GM21619 (cell line): ENCODE measurements around the gene BACH2.

ENCODE experiments used
- ATAC-seq: cut with Tn5 transposase; IDR thresholded peaks from one replicate; pipeline ENCODE4 v1.9.1; 2021; ENCODE audit not compliant: unreplicated experiment

The BACH2 gene

DNA sequence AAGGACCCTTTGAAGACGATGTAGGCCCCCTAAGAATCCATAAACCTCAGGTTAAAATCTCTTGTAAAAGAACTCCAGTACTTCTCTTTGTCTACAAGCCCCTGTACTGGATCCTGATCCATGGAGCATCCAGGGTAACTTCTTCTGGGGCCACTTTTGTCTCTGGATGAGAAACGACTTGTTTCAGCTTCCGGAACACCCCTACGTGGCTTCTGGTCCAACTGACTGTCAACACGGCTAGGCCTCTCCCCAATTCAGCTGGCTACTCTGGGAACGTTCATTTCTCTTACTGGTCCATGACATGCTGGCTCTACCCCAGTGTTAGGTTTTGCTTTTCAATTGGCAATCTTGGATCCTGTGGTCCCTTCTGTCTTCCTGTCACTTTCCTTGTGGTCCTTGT, 198.0 kb downstream of the BACH2 start:
- ATAC-seq: no peak

DNA sequence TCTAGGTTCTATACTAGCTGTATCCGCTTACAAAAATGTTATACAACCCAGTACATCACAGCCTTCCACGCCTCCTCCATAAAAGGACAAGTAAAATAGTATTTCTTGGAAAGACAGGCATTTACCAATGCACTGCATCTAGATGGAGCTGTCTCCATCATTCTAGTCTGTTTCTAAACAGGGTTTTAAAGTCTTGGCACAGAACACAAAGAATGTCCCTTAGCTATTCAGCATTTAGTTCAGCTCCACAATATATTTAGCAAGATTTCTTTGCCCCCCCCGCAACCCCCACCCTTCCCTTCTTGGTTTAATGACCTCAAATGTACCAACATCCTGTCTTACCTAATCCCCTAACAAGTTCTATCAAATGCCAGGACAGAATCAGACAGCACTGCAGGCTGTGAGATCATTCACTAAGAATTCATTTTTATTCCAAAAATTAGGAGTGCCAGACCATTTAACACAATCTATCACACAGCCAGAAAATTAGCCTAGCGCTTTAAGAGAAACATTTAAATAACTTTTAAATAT, 198.6 kb downstream of the BACH2 start:
- ATAC-seq: no peak

DNA sequence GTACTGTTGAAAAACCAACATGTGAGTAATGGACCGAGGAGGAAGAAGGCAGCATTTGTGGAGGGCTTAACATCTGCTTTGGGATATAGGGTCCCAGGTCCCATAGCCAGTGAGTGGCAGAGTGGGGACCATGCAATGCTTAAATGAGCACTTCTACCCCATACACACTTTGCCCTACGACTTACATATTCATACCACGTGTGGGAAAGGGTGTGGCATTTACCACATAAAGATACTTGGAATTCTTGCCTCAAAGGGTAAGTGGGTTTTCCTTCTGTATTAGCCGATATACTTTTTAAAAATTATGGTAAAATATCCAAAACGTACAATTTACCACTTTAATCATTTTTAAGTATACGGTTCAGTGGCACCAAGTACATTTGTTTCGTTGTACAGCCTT, 199.3 kb downstream of the BACH2 start:
- no peak for ATAC-seq

DNA sequence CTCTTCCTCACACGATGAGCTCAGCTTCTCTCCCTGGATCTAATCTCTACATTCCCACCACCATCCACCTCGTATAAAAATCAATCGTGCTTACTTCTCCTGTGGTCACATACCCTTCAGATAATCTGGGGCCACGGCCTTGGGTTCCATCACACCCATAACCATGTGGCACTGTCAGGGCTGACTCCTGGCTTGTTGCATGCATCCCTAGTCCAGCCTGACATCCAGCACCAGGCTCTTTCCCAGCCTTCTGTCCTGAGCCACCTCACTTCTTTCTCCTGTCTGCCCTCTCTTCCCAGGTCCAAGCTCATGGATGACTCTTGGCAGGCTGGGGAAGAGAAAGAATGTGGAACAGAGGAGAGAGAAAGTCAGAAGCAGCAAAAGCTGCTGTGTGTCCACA, 199.8 kb downstream of the BACH2 start:
- ATAC-seq: no peak

DNA sequence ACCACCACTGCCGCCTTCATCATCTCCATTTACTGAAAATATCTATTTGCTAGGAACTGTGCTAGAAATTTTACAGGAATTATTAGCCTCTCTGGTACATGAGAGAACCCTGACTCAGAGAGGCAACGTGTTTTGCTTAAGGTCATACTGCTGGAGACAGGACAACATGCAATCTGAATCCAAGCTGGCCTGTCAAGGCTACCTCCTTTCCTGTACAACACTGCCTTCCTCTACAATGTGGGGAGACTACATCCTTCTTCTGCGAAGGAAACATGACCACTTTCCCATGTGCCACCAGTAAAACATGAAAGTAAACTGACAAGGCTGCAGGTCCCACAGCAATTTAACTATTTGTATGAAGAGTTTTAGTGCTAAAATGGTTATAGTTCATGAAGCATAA, 200.9 kb downstream of the BACH2 start:
- ATAC-seq: no peak

DNA sequence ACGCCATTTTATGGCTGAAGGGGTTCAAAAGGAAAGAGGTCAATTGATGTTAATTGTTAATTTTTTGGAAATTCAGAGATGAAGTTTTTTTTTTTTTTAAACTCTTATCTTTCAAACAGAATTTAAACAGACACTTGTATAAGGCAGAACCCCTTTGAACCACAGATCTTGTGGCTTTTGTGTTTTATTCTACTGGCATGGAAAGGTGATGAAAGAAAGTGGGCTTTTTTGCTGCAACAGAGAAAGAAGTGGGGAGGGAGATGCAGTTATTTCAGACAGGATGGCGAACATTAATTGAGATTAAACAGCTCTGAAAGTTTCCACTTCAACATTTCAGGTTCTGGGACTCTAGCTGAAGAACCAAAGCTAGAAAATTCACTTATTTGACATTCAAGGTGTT, 201.5 kb downstream of the BACH2 start:
- ATAC-seq: no peak

DNA sequence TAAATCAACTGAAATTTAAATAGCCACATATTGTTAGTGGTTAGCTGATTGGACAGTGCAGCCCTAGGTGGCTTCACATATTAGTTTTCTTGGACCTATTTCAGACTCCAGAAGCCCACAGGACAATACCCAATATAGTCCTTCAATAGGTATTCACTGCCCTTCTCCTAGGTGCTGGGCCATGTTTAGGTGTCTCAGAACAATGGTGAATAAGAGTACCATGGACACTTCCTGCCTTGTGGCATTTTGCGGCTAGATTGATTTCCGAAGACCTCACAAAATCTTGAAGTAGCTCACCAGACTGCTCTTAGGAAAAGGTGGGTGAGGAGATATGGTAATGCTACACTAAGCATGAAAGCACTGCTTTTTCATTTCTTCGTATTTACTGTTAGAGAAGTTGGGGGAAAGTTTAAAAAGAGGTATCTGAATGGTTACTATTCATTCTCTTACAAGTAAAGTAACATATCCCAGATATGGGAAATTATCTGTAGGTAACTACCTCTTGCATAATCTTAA, 203.0 kb downstream of the BACH2 start:
- ATAC-seq: no peak

DNA sequence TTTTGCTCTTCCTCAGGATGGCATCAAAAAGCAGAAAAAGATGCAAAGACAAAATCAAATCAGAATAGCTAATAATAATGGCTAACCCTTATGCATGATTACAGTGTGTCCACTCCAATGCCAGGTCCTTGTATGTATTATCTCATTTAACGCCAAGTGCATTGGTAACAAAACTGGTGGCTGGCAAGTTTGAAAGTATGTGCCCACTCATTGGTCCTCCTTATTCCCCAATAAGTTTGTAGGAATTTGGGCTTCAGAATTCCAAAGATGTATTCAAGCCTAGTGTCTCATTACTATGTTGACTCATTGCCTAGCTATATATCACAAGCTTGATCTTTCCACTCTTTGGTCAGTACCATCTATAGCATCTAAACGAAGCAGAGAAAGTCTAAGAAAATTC, 205.8 kb downstream of the BACH2 start:
- no peak for ATAC-seq

DNA sequence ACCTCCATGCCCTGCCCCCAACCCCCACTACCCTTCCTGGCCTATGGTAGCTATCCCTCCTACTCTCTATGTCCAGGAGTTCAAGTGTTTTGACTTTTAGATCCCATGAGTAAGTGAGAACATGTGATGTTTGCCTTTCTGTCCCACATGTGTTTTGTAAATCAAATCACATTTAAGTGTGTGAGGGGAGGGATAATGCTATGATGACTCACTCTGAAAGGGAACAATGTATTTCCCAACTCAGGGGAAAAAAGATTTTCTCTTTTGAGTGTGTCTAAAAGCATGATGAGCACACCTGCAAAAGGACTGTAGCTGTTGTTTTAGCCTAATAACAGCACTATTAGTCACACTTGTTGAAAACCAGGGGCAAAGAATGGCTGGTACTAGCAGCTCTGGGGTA, 208.6 kb downstream of the BACH2 start:
- ATAC-seq: no peak

DNA sequence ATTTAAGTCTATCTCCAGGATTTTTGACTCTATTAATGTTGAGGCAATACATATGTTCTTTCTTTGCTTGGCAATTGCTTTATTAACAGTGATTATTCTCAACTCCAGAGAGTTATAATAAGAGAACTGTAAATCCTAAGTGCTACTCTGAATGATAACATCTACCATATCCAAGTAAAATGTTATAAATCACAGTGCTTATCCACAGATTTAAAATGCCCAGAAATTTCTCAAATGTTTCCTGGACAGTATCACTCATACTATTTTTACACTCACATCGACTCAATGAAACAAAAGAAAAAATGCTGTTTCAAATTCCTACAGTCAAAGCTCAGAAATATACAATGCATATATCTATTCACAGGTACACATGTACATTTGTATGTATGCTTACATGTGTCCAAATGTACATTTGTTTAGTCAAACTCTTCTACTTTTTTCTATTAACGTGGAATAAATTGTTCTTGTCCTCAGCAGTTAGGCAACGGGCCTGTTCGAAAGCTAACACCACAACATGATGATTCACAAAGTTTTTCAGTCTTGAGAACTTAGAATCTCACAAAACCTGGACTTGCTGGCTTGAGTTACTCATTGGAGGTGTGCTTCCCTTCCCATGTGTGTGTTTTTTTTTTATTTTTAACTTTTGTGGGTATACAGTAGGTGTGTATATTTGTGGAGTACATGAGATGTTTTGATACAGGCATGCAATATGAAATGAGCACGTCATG, 209.4 kb downstream of the BACH2 start:
- no peak for ATAC-seq

DNA sequence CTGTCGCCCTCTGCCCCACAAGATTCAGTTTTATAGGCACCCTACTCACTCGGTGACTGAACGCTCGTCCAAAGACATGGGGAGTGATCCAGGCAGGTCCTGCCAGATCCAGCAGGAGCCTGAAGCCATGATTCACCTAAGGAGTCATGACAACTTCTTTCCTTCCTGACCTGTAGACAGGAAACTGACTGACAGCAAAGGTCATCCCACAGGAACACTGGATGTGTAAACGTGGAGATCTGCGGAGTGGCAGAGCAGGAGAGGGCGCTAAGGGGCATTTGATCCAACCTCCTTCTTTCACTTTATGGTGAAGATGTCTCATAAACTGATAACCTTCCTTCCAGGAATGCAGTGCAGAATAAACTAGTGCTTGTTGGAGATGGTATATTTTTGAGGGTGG, 210.1 kb downstream of the BACH2 start:
- no peak for ATAC-seq

DNA sequence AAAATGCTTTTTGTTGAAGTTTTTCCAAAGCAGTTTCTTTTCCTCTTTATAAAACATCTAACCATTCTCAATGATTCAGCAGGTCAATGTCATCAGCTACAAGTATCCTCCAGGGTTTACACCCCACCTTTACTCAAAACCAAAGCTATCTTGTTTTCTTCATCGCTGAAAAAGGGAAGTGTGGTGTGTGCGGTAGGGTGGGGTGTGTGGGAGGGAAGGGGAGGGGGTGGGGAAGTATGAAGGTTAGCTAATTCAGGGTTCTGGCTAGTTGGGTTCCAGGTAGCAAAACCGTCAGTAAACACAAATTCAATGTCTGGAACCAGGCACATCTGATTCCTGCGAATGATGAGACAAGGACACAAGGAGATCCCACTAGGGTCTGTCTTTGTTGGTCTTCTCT, 212.8 kb downstream of the BACH2 start:
- peak; percentile 52 for ATAC-seq

DNA sequence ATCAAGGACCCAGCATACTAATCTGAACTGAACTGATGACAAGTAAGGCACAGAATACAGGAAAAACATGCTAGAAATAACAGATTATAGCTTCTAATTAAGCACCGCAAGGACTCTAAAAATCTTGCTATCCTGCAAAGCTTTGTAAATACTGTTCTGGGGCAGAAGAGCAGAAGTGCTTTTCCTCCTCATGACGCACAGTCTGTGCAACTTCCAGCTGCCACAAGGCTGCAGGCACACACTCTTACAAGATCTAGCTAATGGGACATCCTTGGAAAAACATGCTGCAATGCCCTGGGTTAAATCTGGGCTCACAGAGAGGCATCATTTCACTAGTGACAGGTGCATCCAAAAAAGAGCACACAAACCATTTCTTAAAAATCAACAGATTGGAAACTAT, 213.8 kb downstream of the BACH2 start:
- ATAC-seq: no peak

DNA sequence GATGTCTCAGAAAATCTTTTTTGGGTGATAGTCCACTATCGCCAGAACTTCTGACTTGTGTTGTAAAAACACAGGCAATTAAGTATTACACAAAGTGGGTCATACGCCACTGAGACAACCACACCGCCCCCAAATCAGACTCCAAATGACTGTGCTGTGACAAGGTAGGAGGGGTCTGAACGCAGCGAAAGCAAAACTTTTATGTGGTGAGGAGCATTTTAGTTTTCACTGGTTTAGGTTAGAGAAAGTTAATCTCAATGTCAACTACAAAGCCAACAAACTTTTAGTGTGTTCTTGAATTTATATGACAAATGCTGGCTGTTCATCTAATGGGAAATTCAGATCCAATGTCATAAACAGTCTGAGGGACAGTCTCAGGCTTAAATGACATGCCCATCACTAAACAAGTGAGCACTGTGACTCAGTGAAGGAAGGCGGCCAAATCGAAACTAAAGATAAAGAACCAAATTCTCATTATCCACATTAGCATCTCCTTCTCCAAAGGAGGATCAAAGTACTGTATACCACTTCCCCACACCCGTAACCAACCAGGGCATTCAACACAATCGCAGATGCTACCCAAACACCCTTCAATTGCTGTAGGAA, 215.7 kb downstream of the BACH2 start:
- peak; percentile 86 for ATAC-seq

DNA sequence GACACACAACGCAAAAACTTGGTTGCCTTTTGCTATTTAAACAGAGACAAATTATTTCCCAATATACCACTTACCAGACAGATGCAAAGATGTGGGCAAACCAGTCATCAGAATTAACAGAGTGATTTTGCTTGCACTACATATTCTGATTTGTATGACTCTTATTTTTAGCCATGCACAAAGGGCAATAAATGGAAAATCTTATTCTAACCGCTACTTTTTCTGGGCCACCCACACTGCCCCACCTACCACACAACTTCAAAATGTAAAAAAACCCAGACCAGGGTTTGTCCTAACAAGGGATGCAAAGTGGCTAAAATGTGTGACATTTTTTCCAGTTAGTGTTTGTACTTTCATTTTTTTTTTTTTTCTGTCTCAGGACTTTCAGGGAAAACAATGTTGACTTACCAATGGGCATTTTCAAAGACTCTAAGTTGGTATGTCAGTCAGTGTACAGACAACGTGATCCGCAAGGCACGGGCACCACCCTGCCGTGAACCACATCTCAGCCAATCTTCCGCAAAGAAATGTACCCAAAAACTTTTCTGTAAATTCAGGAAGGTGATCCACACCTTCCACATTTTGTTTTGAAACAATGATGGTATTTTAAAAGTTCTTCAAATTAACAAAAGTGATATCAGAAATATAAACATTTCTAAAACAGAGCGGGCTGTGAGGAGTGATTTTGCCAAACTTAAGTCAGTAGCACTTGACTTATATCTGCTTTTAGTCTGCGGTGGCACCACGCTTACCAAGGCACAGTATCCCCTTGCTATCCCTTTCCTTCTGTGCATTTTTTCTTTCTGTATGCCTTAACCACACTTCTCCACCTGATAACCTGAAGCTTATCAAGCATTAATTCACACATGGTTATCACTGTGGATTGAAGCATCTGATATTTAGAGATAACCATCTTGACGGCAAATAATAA, 216.8 kb downstream of the BACH2 start:
- ATAC-seq: no peak

DNA sequence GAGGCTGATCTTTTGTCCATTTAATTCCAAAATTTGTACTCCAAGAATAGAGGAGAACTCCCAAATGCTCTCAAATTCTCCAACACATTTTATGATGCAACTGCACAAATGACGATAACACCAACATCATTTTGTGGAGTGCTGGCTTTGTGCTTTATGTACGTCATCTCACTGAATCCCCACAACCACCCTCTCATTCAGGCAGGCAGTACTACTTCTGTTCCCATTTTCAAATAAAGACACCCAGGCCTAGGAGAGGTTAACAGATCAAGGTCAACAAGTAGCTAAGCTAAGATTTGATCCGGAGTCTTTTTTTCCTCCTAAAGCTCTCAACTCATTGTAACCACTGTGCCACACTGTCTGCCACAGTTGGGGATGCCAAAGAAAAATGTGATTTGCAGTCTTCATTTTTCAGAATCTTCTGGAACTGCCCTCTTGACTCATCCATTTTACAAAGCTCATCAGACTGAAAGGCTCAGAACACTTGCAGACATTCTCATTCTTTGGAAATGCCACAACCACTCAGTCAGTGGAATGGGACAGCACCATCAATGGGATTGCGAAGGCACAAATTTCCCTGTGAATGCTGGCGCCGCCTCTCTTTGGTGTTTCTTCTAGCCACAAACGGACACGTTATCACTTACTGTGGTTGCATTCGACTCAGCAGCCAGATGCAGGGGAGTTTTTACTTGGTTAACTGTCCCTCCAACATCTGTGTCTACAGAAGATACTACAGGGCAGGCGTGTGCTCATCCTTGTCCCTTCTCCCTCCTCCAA, 217.9 kb downstream of the BACH2 start:
- no peak for ATAC-seq

DNA sequence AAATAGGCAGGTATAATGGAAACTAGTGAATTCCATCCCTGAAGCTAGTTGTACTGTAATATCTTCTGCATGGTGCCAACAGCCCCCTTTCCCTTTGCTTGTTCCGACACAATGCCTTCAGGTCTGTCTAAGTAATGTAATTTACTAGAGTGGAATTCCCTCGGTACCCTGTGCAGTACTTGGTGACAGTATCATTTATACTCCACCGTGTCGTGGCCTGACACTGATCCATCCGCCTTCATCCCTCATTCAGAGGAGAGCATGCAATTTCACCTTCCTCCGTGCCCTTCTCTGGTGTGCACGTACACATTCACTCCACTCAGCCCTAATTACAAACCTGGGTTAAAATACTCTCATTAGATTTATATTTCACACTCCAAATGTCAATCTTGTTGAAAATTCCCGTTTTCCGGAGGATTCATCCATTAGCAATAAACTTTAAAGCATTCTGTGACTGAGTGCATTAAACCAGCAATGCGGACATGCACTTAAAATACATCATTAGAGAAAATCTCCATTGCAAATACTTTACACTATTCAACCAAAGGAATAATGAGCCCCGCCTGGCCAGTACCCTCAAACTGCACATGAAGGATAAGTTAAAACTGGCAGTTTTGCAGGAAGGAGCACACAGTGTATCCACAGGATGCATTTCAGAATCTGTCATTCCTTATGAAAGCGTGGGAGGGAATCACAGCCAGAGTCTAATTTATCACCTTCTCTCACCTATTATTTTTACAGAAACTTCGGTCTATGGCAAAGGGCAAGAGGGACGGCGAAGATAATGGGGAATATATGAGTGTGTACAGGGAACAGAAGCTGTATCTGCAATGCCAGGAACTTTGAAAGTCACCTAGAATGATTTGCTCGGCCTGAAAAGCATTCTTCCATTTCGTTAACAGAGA, 219.9 kb downstream of the BACH2 start:
- no peak for ATAC-seq

DNA sequence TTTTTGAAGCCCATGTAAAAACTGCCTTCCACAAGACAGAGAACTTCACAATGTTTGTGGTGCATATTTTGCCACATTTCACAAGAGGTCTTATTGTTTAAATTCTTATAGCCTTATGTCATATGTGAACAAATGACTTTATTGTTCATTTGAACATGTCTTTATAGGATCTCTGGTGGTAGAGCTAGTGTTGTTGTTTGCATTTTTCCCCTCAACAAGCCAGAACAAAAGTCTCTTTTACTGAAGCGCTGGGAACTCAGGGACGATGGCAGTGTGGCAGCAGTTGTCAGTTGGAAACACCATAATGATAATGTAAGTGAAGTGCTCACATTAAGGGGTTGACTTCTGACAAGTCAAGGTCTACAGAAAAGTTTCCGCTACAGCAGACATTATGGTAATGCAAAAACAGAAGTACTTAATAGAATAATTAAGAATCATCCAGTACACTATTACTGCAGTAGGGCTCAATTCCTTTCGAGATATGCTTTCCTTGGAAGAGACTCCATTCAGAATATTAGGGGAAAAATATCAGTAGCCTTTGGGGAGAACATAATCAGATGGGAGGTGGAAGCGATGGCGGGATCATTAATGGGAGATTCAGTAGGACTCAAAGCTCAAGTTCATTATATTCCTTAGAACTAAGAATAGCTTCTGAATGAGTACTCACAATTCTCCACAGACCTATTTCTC, 222.3 kb downstream of the BACH2 start:
- no peak for ATAC-seq

DNA sequence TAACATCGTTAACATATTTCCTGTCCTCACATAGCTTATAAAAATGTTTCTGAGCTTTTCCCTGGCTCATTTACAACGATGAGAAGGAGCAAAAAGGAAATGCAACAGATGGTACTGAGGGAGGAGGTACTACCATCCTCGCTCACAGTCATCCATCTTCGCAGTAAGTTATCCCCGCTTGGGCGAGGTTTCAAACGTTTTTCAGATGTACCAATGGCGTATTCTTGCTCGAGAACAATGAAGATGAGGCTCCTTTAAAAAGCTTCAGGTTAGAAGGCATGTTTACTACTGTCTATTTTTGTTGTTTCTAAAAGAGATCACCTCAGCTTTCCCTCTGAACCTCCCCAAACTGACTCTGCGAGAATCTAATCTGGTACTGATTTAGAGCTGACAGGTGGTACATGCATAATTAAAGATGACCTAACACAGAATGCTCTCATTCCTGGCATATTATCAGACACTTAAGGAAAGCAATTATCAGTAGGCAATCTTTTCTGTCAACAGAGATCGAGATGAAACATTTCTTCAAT, 223.6 kb downstream of the BACH2 start:
- ATAC-seq: no peak
